ENCODE measurements around the gene MYO18A. TPM values are rescaled to one million over a fixed set of nuclear protein-coding genes. Genes with fewer than 3 reads are reported as not detected.

The MYO18A gene
- total RNA-seq, 1 donor from 2014 or later: 465 TPM

- Mint-ChIP-seq H3K27me3 (ENCODE audit: unreplicated experiment) (peaks cover 24% of the 10 kb centered on the region), H3K4me3 (ENCODE audit: unreplicated experiment) (peak overlapping the region; percentile 94)
- DNase-seq: peak; percentile 85
Observed at GRCh38 chr17:29140051-29140621, 40.1 kb downstream of the MYO18A start.

GRCh38 chr17:29138971-29139691, 41.1 kb downstream of the MYO18A start:
- Mint-ChIP-seq H3K9me3 (ENCODE audit: unreplicated experiment) (peaks cover 23% of the 10 kb centered on the region), H3K36me3 (ENCODE audit: unreplicated experiment) (no peaks in the 10 kb centered on the region), H3K27me3 (ENCODE audit: unreplicated experiment) (peaks cover 22% of the 10 kb centered on the region), H3K27ac (ENCODE audit: unreplicated experiment) (peak overlapping the region; percentile 100), H3K4me3 (ENCODE audit: unreplicated experiment) (peak overlapping the region; percentile 94), H3K4me1 (ENCODE audit: low read depth, unreplicated experiment) (peaks cover 72% of the 10 kb centered on the region)
- TF ChIP-seq CTCF (IDR thresholded peaks at IDR 0.05; ENCODE audit: partially characterized antibody, unreplicated experiment): no peak
- peak; percentile 42 for DNase-seq

More at GRCh38 chr17:29140051-29140621, 40.1 kb downstream of the MYO18A start:
- Mint-ChIP-seq H3K27ac (ENCODE audit: unreplicated experiment) (peak overlapping the region; percentile 100), H3K4me1 (ENCODE audit: low read depth, unreplicated experiment) (peaks cover 76% of the 10 kb centered on the region), H3K9me3 (ENCODE audit: unreplicated experiment) (peaks cover 25% of the 10 kb centered on the region), H3K36me3 (ENCODE audit: unreplicated experiment) (no peaks in the 10 kb centered on the region)
- no peak for TF ChIP-seq CTCF (IDR thresholded peaks at IDR 0.05; ENCODE audit: partially characterized antibody, unreplicated experiment)

GRCh38 chr17:29138184-29138955, 41.8 kb downstream of the MYO18A start:
- TF ChIP-seq CTCF (IDR thresholded peaks at IDR 0.05; ENCODE audit: partially characterized antibody, unreplicated experiment): no peak
- peaks cover 69% of the 10 kb centered on the region for H3K4me1 Mint-ChIP-seq (ENCODE audit: low read depth, unreplicated experiment)
- peak; percentile 42 for DNase-seq
- peak overlapping the region; percentile 94 for H3K4me3 Mint-ChIP-seq (ENCODE audit: unreplicated experiment)
- H3K27me3 Mint-ChIP-seq (ENCODE audit: unreplicated experiment): peaks cover 16% of the 10 kb centered on the region
- H3K36me3 Mint-ChIP-seq (ENCODE audit: unreplicated experiment): no peaks in the 10 kb centered on the region
- H3K9me3 Mint-ChIP-seq (ENCODE audit: unreplicated experiment): peaks cover 17% of the 10 kb centered on the region
- peak overlapping the region; percentile 93 for H3K27ac Mint-ChIP-seq (ENCODE audit: unreplicated experiment)

GRCh38 chr17:29136998-29137730, 43.0 kb downstream of the MYO18A start:
- peak overlapping the region; percentile 94 for H3K4me3 Mint-ChIP-seq (ENCODE audit: unreplicated experiment)
- peaks cover 13% of the 10 kb centered on the region for H3K27me3 Mint-ChIP-seq (ENCODE audit: unreplicated experiment)
- peaks cover 71% of the 10 kb centered on the region for H3K4me1 Mint-ChIP-seq (ENCODE audit: low read depth, unreplicated experiment)
- no peak for DNase-seq
- H3K27ac Mint-ChIP-seq (ENCODE audit: unreplicated experiment): peak overlapping the region; percentile 93
- H3K9me3 Mint-ChIP-seq (ENCODE audit: unreplicated experiment): peaks cover 18% of the 10 kb centered on the region
- no peak for TF ChIP-seq CTCF (IDR thresholded peaks at IDR 0.05; ENCODE audit: partially characterized antibody, unreplicated experiment)
- no peaks in the 10 kb centered on the region for H3K36me3 Mint-ChIP-seq (ENCODE audit: unreplicated experiment)

Data from glutamatergic neuron (in vitro differentiated cells).